Hepatocyte (in vitro differentiated cells): ENCODE data around the gene MAST4. TPM values are rescaled to one million over a fixed set of nuclear protein-coding genes. Genes with fewer than 3 reads are reported as not detected.

Source experiments
- DNase-seq: peaks from one replicate; pipeline ENCODE4 v3.0.0-alpha.2; 2016; ENCODE audit warnings: low spot score
- H2AFZ ChIP-seq: fragments of 200-600 bp; sonication (generic); 2 replicates; pipeline ENCODE4 v1.6.0; 2016; ENCODE audit warnings: antibody characterized with exemption, mild to moderate bottlenecking
- H3K27ac ChIP-seq: fragments of 200-600 bp; sonication (generic); 2 replicates; pipeline ENCODE4 v1.5.1; 2016; ENCODE audit warnings: mild to moderate bottlenecking
- H3K27me3 ChIP-seq: fragments of 200-600 bp; sonication (generic); 2 replicates; pipeline ENCODE4 v1.6.1; 2016
- H3K36me3 ChIP-seq: fragments of 200-600 bp; sonication (generic); replicated peaks from 2 replicates; pipeline ENCODE4 v1.5.1; 2016; ENCODE audit warnings: low read depth; ENCODE audit not compliant: insufficient read depth
- H3K4me1 ChIP-seq: fragments of 200-600 bp; sonication (generic); 2 replicates; pipeline ENCODE4 v1.5.1; 2016; ENCODE audit warnings: mild to moderate bottlenecking, moderate library complexity; ENCODE audit not compliant: insufficient read depth
- H3K4me2 ChIP-seq: fragments of 200-600 bp; sonication (generic); 2 replicates; pipeline ENCODE4 v1.6.0; 2016
- H3K4me3 ChIP-seq: fragments of 200-600 bp; sonication (generic); 2 replicates; pipeline ENCODE4 v1.5.1; 2016; ENCODE audit warnings: mild to moderate bottlenecking
- H3K79me2 ChIP-seq: fragments of 200-600 bp; sonication (generic); 2 replicates; pipeline ENCODE4 v1.6.0; 2017; ENCODE audit warnings: mild to moderate bottlenecking
- H3K9me2 ChIP-seq: fragments of 200-600 bp; sonication (generic); replicated peaks from 2 replicates; pipeline ENCODE4 v1.6.0; 2017; ENCODE audit warnings: mild to moderate bottlenecking; ENCODE audit not compliant: insufficient read depth
- H3K9me3 ChIP-seq: fragments of 200-600 bp; sonication (generic); 2 replicates; pipeline ENCODE4 v1.5.1; 2016; ENCODE audit warnings: low read depth, mild to moderate bottlenecking
- H4K20me1 ChIP-seq: fragments of 200-600 bp; sonication (generic); 2 replicates; pipeline ENCODE4 v1.6.0; 2016; ENCODE audit warnings: mild to moderate bottlenecking; ENCODE audit not compliant: insufficient read depth, poor library complexity, severe bottlenecking
- EZH2 ChIP-seq: fragments of 200-600 bp; sonication (generic); IDR thresholded peaks from 2 replicates; pipeline ENCODE4 v1.6.1; 2016; ENCODE audit warnings: antibody characterized with exemption, mild to moderate bottlenecking, borderline replicate concordance
- EZH2phosphoT487 ChIP-seq: fragments of 200-600 bp; sonication (generic); IDR thresholded peaks from one replicate; pipeline ENCODE4 v1.6.1; 2018; ENCODE audit warnings: antibody characterized with exemption, mild to moderate bottlenecking, low read depth, moderate library complexity; ENCODE audit not compliant: unreplicated experiment, severe bottlenecking
- WGBS: methylation state at CpG from one replicate; pipeline ENCODE4 v1.1.6; 2016; ENCODE audit warnings: low lambda C conversion rate; ENCODE audit errors: missing lambda C conversion rate; 5-methylcytosine and 5-hydroxymethylcytosine counted together
- polyA plus RNA-seq: library from polyadenylated mRNA; unstranded; fragments of >200 nt; fragmentation: Nextera tagmentation; extraction: Ambion mirVana; gene quantifications from 2 replicates; pipeline ENCODE4 v1.2.1, GENCODE V29; 2016
- total RNA-seq: library from RNA; depleted of rRNA; stranded (reverse); fragments of >200 nt; gene quantifications from 2 replicates; pipeline ENCODE4 v1.2.3, GENCODE V29; 2014
- TF ChIP-seq, protein P1 (sequence below): fragments of 200-600 bp; sonication (generic); IDR thresholded peaks from 2 replicates; pipeline ENCODE4 v1.5.1; 2016; ENCODE audit warnings: antibody characterized with exemption, mild to moderate bottlenecking; ENCODE audit not compliant: poor library complexity

MAST4 gene
- total and polyA plus RNA-seq, 2 experiments from 2014 or later, result 11.7 to 13.2 TPM

GRCh38 chr5:66861402-66861801 lies 265.2 kb downstream of the MAST4 start:
- no peak for DNase-seq

DNA sequence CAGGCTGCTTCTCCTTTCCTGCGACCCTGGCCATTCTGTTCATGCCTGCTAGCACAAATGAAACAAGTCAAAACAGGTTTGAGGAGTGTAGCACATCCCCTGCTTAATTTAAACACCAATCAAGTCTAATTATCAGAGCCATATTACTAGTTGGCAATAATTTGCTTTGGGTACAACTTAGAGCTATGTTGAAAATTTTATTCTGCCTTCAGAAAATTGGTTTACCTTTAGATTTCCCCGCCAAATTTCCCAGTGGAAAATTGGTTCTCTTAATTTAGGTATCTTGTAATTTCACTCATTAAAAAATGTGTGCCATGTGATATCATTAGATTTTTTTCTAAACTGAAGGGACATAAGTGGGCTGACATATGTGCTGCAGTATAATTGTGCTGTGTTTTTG lies 265.8 kb downstream of the MAST4 start:
- Histone ChIP-seq H3K4me2 (no peak overlapping the region), H3K79me2 (no peaks in the 10 kb centered on the region), H3K9me3 (no peaks in the 10 kb centered on the region), H4K20me1 (no peaks in the 10 kb centered on the region), H3K27ac (no peak overlapping the region), H3K27me3 (no peaks in the 10 kb centered on the region), H3K4me1 (no peaks in the 10 kb centered on the region), H3K9me2 (no peaks in the 10 kb centered on the region), H2AFZ (no peak overlapping the region), H3K36me3 (no peaks in the 10 kb centered on the region), H3K4me3 (no peak overlapping the region)
- TF ChIP-seq EZH2phosphoT487, result no peak
- no peak for TF ChIP-seq EZH2
- TF ChIP-seq, protein P1, sequence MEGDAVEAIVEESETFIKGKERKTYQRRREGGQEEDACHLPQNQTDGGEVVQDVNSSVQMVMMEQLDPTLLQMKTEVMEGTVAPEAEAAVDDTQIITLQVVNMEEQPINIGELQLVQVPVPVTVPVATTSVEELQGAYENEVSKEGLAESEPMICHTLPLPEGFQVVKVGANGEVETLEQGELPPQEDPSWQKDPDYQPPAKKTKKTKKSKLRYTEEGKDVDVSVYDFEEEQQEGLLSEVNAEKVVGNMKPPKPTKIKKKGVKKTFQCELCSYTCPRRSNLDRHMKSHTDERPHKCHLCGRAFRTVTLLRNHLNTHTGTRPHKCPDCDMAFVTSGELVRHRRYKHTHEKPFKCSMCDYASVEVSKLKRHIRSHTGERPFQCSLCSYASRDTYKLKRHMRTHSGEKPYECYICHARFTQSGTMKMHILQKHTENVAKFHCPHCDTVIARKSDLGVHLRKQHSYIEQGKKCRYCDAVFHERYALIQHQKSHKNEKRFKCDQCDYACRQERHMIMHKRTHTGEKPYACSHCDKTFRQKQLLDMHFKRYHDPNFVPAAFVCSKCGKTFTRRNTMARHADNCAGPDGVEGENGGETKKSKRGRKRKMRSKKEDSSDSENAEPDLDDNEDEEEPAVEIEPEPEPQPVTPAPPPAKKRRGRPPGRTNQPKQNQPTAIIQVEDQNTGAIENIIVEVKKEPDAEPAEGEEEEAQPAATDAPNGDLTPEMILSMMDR, result no peak
- 84% methylated on average over 2 of the region's 2 CpGs for WGBS
- DNase-seq, result no peak

More at GRCh38 chr5:66861402-66861801, 265.2 kb downstream of the MAST4 start:
- Histone ChIP-seq H3K79me2 (no peaks in the 10 kb centered on the region), H3K9me2 (no peaks in the 10 kb centered on the region), H4K20me1 (no peaks in the 10 kb centered on the region), H3K27ac (no peak overlapping the region), H3K27me3 (no peaks in the 10 kb centered on the region), H3K4me3 (no peak overlapping the region), H3K4me2 (no peak overlapping the region), H3K9me3 (no peaks in the 10 kb centered on the region), H2AFZ (no peak overlapping the region), H3K36me3 (no peaks in the 10 kb centered on the region), H3K4me1 (no peaks in the 10 kb centered on the region)
- TF ChIP-seq, protein P1, result no peak
- no peak for TF ChIP-seq EZH2phosphoT487
- TF ChIP-seq EZH2, result no peak
- 68% methylated on average over 1 of the region's 1 CpG for WGBS

DNA sequence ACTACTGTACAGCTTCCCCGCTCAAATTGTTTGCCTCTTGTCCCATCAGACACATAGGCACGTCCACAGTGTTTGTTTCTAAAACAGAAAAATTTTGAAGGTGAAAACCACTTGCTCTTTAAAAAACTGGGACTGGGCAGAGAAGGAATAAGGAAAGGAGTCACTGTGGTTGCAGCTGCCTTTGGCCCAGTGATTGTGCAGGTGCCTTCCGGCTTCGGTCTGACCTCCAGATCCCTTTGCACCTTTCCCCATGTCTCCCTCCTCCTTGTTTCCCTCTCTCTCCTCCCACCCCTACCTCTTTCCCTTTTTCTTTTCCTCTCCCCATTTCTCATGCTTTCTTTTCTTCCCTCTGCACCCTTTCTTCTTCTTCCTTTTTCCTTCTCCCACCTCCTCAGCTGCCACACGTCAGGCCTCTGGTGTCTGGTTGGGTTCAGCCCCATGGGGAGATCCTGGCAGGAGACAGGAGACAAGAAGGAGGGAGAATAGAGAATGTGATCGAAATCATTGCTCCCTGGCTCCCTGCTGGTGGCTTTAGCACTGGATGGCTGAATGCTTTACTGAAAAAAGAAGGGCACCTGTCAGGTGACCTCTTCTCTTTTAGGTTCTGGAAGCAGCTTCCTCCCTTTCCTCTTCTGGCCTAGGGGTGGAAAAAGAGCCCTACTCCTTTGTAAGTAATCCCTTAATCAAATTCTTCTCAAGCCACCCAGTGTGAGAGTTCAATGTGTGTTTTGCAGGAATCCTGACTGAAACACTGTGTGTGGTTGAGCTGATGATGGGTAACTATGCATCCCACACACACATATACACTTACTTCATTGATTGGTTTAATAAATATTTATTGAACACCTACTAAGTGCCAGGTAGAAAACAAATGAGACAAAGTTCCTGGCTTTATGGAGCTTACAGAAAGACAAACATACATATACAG lies 267.3 kb downstream of the MAST4 start:
- Histone ChIP-seq H3K9me2 (no peaks in the 10 kb centered on the region), H3K4me1 (no peaks in the 10 kb centered on the region), H3K27me3 (no peaks in the 10 kb centered on the region), H3K4me2 (no peak overlapping the region), H2AFZ (no peak overlapping the region), H3K36me3 (no peaks in the 10 kb centered on the region), H3K27ac (peak overlapping the region; percentile 40), H3K4me3 (no peak overlapping the region), H3K79me2 (no peaks in the 10 kb centered on the region), H4K20me1 (no peaks in the 10 kb centered on the region), H3K9me3 (no peaks in the 10 kb centered on the region)
- DNase-seq, result no peak
- WGBS, result 68% methylated on average over 6 of the region's 6 CpGs
- TF ChIP-seq EZH2phosphoT487 (no peak), EZH2 (no peak)
- TF ChIP-seq, protein P1, result no peak
